Sigmoid colon (tissue), 7 donors: ENCODE measurements around the gene CFTR. TPM values are rescaled to one million over a fixed set of nuclear protein-coding genes. Genes with fewer than 3 reads are reported as not detected.

ENCODE experiments used
- DNase-seq: peaks from one replicate; pipeline ENCODE4 v3.0.0-alpha.2; 2019
- H3K27ac ChIP-seq, 4 donors: fragments of 200-600 bp; sonication (generic); one replicate each; pipeline ENCODE4 v1.5.1; 2016 to 2019; ENCODE audit warnings: mild to moderate bottlenecking in 1 of 4
- H3K27me3 ChIP-seq, 3 donors: fragments of 200-600 bp; sonication (generic); one replicate each; pipeline ENCODE4 v1.5.1; 2019; ENCODE audit warnings: mild to moderate bottlenecking in 1 of 3
- H3K36me3 ChIP-seq, 4 donors: fragments of 200-600 bp; sonication (generic); one replicate each; pipeline ENCODE4 v1.5.1; 2016 to 2019
- H3K4me1 ChIP-seq, 4 donors: fragments of 200-600 bp; sonication (generic); one replicate each; pipeline ENCODE4 v1.5.1; 2017 to 2019
- H3K4me3 ChIP-seq, 4 donors: fragments of 200-600 bp; sonication (generic); one replicate each; pipeline ENCODE4 v1.5.1; 2017 to 2019; ENCODE audit warnings: mild to moderate bottlenecking in 2 of 4, moderate library complexity in 1 of 4
- H3K9me3 ChIP-seq, 4 donors: fragments of 200-600 bp in 3 of 4; sonication (generic) in 3 of 4; one replicate each; pipeline versions ENCODE4 v1.5.1 to v1.6.1; 2013 to 2019
- EP300 ChIP-seq, 4 donors: sonication (generic); formaldehyde crosslinking; IDR thresholded peaks; one replicate each; pipeline ENCODE4 v1.6.1; 2017; ENCODE audit warnings: antibody characterized with exemption in 4 of 4
- POLR2A ChIP-seq, 2 donors: fragments of 450-650 bp; IDR thresholded peaks; one replicate each; pipeline ENCODE4 v1.6.1; 2016; ENCODE audit warnings: antibody characterized with exemption in 2 of 2, mild to moderate bottlenecking in 2 of 2, moderate library complexity in 2 of 2
- POLR2AphosphoS5 ChIP-seq, 4 donors: sonication (generic); formaldehyde crosslinking; IDR thresholded peaks; one replicate each; pipeline ENCODE4 v1.6.1; 2017; ENCODE audit warnings: antibody characterized with exemption in 4 of 4
- WGBS, 2 donors: extraction: QIAGEN DNeasy Blood & Tissue Kit; methylation state at CpG; one replicate each; pipeline ENCODE4 v1.1.7; 2013; 5-methylcytosine and 5-hydroxymethylcytosine counted together
- intact Hi-C: fragments of 100-400 bp; cut with DNase I; formaldehyde crosslinking; loops from one replicate; pipeline ENCODE4 v1.15.1; 2023
- polyA plus RNA-seq, 3 donors: library from polyadenylated mRNA; stranded (reverse); fragments of 200-250 nt; gene quantifications; one replicate each; pipeline ENCODE4 v1.2.3, GENCODE V29; 2013
- total RNA-seq, 4 donors: library from RNA; depleted of rRNA; stranded (reverse); fragments of >200 nt; gene quantifications; one replicate each; pipeline ENCODE4 v1.1.0, GENCODE V29; 2016
- TF ChIP-seq, protein P1 (sequence below), 4 experiments: fragments of 450-650 bp in 3 of 4; fragments of 200-600 bp in 1 of 4; IDR thresholded peaks; one replicate each; pipeline ENCODE4 v1.5.1; 2016 to 2019; ENCODE audit warnings: antibody characterized with exemption in 4 of 4, mild to moderate bottlenecking in 3 of 4, moderate library complexity in 2 of 4
- donor health status: healthy with polysubstance abuse.
- donor health status: Bipolar disorder and iron deficiency.
- donor health status: healthy.

The CFTR gene
- total and polyA plus RNA-seq, 7 donors, result under 0.01 to 39.9 (median 3.4) TPM; not detected in 1

GRCh38 chr7:117661328-117661727 is 181.5 kb downstream of the CFTR start:
- H3K27me3 ChIP-seq, result no peaks in the 10 kb centered on the region
- no peak for DNase-seq
- no peaks in the 10 kb centered on the region for H3K4me1 ChIP-seq
- no peaks in the 10 kb centered on the region for H3K9me3 ChIP-seq
- no peak overlapping the region for H3K27ac ChIP-seq
- intact Hi-C loops, result no loop called here
- H3K36me3 ChIP-seq, result no peaks in the 10 kb centered on the region
- TF ChIP-seq EP300 (IDR thresholded peaks at IDR 0.05), result no peak
- TF ChIP-seq POLR2A (IDR thresholded peaks at IDR 0.05), result no peak
- no peak for TF ChIP-seq POLR2AphosphoS5 (IDR thresholded peaks at IDR 0.05)
- TF ChIP-seq, protein P1, sequence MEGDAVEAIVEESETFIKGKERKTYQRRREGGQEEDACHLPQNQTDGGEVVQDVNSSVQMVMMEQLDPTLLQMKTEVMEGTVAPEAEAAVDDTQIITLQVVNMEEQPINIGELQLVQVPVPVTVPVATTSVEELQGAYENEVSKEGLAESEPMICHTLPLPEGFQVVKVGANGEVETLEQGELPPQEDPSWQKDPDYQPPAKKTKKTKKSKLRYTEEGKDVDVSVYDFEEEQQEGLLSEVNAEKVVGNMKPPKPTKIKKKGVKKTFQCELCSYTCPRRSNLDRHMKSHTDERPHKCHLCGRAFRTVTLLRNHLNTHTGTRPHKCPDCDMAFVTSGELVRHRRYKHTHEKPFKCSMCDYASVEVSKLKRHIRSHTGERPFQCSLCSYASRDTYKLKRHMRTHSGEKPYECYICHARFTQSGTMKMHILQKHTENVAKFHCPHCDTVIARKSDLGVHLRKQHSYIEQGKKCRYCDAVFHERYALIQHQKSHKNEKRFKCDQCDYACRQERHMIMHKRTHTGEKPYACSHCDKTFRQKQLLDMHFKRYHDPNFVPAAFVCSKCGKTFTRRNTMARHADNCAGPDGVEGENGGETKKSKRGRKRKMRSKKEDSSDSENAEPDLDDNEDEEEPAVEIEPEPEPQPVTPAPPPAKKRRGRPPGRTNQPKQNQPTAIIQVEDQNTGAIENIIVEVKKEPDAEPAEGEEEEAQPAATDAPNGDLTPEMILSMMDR (IDR thresholded peaks at IDR 0.05), result no peak
- no peak overlapping the region for H3K4me3 ChIP-seq
- WGBS, 2 donors, result 15 to 61% methylated on average over 2 of the region's 2 CpGs

GRCh38 chr7:117664047-117664446 is 184.2 kb downstream of the CFTR start:
- intact Hi-C loops, result no loop called here
- no peaks in the 10 kb centered on the region for H3K4me1 ChIP-seq
- no peaks in the 10 kb centered on the region for H3K36me3 ChIP-seq
- DNase-seq, result no peak
- no peaks in the 10 kb centered on the region for H3K27me3 ChIP-seq
- no peak overlapping the region for H3K4me3 ChIP-seq
- TF ChIP-seq POLR2AphosphoS5 (IDR thresholded peaks at IDR 0.05), result no peak
- TF ChIP-seq, protein P1 (IDR thresholded peaks at IDR 0.05), result no peak
- H3K9me3 ChIP-seq, result no peaks in the 10 kb centered on the region
- WGBS, 2 donors, result 95 to 96% methylated on average over 3 of the region's 3 CpGs
- H3K27ac ChIP-seq, result no peak overlapping the region

DNA sequence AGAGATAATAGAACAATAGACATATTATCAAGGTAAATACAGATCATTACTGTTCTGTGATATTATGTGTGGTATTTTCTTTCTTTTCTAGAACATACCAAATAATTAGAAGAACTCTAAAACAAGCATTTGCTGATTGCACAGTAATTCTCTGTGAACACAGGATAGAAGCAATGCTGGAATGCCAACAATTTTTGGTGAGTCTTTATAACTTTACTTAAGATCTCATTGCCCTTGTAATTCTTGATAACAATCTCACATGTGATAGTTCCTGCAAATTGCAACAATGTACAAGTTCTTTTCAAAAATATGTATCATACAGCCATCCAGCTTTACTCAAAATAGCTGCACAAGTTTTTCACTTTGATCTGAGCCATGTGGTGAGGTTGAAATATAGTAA is 185.5 kb downstream of the CFTR start:
- H3K36me3 ChIP-seq, result no peaks in the 10 kb centered on the region
- DNase-seq, result no peak
- no peak overlapping the region for H3K27ac ChIP-seq
- intact Hi-C loops, result no loop called here
- H3K27me3 ChIP-seq, result no peaks in the 10 kb centered on the region
- H3K4me3 ChIP-seq, result no peak overlapping the region
- H3K4me1 ChIP-seq, result no peaks in the 10 kb centered on the region
- no peaks in the 10 kb centered on the region for H3K9me3 ChIP-seq
- TF ChIP-seq POLR2AphosphoS5 (IDR thresholded peaks at IDR 0.05), result no peak
- no peak for TF ChIP-seq POLR2A (IDR thresholded peaks at IDR 0.05)
- TF ChIP-seq, protein P1 (IDR thresholded peaks at IDR 0.05), result no peak
- no peak for TF ChIP-seq EP300 (IDR thresholded peaks at IDR 0.05)

GRCh38 chr7:117666031-117666430 is 186.2 kb downstream of the CFTR start:
- TF ChIP-seq POLR2AphosphoS5 (IDR thresholded peaks at IDR 0.05), result no peak
- TF ChIP-seq EP300 (IDR thresholded peaks at IDR 0.05), result no peak
- no peak for TF ChIP-seq POLR2A (IDR thresholded peaks at IDR 0.05)
- TF ChIP-seq, protein P1 (IDR thresholded peaks at IDR 0.05), result no peak
- H3K4me1 ChIP-seq, result no peaks in the 10 kb centered on the region
- DNase-seq, result no peak
- intact Hi-C loops, result no loop called here
- no peak overlapping the region for H3K27ac ChIP-seq
- H3K27me3 ChIP-seq, result no peaks in the 10 kb centered on the region
- H3K9me3 ChIP-seq, result no peaks in the 10 kb centered on the region
- H3K4me3 ChIP-seq, result no peak overlapping the region
- H3K36me3 ChIP-seq, result no peaks in the 10 kb centered on the region
- WGBS, 2 donors, result 32 to 54% methylated on average over 1 of the region's 1 CpG

GRCh38 chr7:117666689-117667088 is 186.9 kb downstream of the CFTR start:
- WGBS, 2 donors, result 93 to 94% methylated on average over 6 of the region's 6 CpGs
- Histone ChIP-seq H3K27ac (no peak overlapping the region), H3K4me3 (no peak overlapping the region), H3K36me3 (no peaks in the 10 kb centered on the region), H3K9me3 (no peaks in the 10 kb centered on the region), H3K4me1 (no peaks in the 10 kb centered on the region), H3K27me3 (no peaks in the 10 kb centered on the region)
- no peak for TF ChIP-seq POLR2A (IDR thresholded peaks at IDR 0.05)
- TF ChIP-seq, protein P1 (IDR thresholded peaks at IDR 0.05), result no peak
- TF ChIP-seq EP300 (IDR thresholded peaks at IDR 0.05), result no peak
- TF ChIP-seq POLR2AphosphoS5 (IDR thresholded peaks at IDR 0.05), result no peak
- intact Hi-C loops, result no loop called here
- no peak for DNase-seq
